ENCODE measurements around the gene PHACTR1. TPM values are rescaled to one million over a fixed set of nuclear protein-coding genes. Genes with fewer than 3 reads are reported as not detected.
A peak's percentile ranks its signal among the peaks of the same experiment; 100 is the strongest.
"Not testable (repeated sequence)": the region's sequence is repeated elsewhere in the genome, so short reads cannot be mapped to it uniquely, and the experiment has no call there.

PHACTR1 gene
- polyA plus RNA-seq, 1 donor = 5.8 TPM

DNA sequence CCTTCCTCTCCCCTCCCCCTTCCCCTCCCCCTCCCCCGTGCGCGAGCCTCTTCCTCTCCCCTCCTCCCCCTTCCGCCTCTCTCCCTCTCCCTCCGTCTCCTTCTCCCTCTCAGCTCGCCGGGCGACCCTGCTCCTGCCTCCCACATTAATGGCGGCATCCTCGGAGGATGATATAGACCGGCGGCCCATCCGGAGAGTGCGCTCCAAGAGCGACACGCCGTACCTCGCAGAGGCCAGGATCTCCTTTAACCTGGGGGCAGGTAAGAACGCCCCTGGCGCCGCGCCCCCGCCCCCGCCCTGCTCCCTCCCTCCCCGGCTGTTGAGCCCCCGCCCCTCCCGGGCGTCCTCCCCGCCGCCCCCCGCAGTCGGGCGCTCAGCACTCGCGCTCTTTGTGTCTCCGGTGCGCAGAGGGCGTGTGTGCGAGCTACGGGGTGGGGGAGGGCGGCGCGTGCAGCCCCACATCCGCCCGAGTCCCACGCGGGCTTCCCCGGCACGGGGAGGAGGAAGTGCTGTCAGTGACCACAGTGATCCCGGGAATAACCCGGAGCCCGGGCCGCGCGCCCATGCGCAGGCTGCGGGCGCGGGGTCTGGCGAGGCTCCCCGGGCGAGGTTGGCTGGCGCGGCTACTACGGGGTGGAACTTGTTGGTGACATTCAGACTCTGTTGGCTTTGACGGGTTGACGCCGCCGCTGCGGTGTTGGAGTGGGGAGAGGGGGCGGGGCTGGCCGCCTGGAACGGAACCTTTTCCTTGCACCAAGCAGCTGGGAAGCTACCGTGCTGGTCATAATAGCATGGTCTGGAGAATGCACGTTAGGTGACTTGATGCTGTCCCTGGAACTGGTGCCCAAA lies 33.2 kb downstream of the PHACTR1 start:
- no peak for DNase-seq

GRCh38 chr6:12750416-12750815 lies 33.8 kb downstream of the PHACTR1 start:
- DNase-seq = no peak

DNA sequence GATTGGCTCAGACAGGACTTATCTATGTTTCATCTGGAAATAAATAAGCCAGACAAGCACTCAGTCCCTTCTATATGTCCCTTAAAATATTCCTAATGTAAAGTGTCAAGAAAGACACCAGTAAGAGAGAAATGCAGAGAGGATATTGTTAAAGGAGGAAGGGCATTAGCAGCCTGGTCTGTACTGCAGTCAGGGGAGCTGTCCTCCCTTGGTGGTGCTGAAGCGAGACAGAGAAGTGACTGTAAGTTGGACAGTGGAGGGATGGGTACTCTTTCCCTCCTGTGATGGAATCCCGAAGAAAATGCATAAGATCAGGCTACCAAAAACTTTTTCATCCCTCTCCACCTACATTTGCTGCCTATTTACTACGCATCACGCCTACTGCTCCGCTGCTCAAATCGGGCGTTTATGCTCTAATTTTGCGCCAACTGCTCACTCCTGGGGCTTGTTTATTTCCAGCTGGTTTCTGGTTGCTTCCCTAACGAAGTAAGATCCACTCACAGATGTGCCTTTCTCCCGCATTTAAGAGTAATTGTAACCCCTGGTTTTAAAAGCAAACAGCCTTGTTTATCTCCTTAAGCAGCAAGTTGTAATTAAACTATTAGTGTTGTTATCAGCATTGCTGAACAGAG lies 35.2 kb downstream of the PHACTR1 start:
- DNase-seq = peak; percentile 63

DNA sequence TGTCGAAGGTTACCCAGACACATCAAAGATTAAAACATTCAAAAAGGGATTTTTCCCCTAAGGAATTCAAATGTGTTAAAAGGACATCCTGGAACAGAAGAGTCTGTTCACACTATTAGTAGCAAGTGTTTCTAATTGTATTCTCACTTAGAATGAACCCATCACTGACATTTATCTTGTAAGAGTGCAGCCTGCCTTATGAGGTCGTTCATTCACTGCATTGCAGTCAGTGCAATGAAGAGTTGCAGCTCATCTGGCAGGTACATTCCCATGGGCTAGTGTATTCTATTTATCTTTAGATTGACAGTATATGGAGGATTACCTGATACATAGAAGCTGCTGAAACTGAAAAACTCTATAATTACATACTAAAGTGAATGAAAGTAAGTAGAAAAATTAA lies 36.5 kb downstream of the PHACTR1 start:
- no peak for DNase-seq

- no peak for DNase-seq
Observed at GRCh38 chr6:12760226-12760625, 43.7 kb downstream of the PHACTR1 start.

DNA sequence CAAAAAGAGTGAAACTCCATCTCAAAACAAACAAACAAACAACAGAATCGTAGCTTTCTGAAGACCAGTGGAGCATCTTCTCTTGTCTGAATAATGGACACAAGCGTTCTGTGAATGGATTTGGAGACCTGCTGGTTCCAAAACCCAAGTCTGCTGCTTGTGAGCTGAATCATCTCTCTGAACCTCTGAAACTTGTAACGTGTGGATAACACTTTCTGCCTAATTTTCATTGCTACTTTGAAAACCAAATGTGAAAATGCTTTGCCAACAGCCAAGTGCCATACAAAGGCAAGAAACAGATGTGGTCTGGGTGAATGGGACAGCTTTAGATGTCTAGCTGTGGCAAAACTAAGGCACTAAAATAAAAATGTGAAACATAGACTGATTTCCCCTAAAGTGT lies 44.3 kb downstream of the PHACTR1 start:
- DNase-seq = no peak

DNA sequence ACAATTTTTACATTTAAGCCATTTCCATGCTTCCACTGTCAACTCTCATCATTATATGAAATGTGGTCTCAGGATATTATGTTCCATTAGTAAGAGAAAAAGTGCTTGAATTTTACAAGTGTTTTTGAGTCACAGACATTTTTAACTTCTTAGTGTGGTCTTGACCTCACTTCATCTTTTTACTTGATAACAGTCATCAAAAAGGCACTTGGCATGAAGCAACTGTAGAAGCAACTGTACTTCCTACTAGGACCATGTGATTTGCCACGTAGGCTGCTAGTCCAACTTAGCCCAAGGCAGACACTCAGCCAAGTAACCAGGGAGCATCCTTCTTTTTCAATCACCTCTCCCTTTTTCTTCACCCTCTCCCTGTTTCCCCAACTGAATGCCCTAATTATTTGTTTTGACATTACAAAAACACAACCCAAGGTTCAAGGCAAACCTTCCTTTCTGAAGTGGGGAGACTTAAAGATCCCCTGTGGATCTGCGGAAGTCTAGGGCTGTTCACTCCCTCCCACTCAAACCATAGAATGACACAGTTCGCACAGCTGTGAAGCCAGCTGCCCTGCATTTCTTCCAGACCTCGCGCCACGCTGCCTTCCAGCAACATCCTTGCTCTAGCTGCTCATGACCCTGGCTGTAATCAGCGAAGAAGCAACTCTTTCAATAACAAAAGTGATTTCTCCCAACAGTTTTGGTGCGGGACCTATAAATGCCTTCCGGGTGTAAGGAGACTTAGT lies 45.0 kb downstream of the PHACTR1 start:
- no peak for DNase-seq

DNA sequence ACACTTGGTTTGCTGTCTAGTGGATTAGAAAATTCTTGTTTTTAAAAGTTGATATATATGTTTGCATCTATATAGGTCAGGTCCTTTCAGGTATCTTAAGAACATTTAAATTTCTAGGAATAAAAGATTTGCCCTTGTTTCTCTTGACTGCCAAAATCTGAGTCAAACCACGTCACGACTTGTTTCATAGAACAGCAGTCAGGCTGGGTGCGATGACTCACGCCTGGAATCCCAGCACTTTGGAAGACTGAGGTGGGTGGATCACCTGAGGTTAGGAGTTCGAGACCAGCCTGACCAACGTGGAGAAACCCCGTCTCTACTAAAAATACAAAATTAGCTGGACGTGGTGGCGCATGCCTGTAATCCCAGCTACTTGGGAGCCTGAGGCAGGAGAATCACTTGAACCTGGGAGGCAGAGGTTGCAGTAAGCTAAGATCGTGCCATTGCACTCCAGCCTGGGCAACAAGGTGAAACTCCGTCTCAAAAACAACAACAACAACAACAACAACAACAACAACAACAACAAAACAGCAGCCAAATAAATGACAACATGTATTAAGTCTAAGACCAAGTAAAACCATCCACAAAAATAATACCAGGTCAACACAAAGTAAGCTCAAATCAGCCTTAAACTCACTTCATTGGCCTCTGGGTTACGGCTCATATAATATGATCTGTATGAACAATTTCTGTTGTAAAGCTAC lies 46.3 kb downstream of the PHACTR1 start:
- DNase-seq = not testable (repeated sequence)

DNA sequence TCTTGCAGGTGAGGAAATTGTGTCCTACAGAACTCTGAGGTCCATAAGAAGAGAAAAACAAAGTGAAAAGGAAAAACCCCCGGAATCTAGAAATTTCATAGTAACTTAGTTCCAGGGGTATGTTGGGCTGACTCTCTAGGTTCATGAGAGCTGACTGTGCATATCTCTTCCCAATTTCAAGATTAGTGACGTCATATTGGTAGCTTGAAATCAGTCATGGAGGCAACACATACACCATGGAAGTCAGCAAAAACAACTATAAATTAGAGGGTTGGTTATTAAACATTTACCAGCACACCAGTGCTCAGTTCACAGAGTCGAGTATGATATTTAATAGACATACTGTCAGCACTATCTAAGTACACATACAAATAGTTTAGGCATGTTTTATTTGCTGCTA lies 49.8 kb downstream of the PHACTR1 start:
- DNase-seq = no peak

DNA sequence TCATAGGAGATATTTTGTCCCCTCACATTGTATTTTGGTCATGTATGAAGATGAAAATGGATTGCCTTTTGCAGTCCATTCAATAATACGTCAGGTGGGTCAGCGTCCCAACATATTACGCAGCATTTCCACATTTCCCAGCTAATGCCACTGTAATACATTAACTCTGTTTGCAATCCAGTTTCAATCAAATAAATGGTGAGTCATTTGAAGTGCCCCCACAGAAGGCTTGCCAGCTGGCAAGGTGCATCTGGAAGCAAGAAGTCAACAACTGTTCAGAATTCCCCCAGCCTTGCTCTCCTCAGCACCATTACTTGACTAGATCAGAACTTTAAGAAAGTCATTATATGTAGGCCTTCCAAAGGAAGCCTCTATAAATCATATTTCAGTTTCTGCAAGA lies 50.4 kb downstream of the PHACTR1 start:
- no peak for DNase-seq

DNA sequence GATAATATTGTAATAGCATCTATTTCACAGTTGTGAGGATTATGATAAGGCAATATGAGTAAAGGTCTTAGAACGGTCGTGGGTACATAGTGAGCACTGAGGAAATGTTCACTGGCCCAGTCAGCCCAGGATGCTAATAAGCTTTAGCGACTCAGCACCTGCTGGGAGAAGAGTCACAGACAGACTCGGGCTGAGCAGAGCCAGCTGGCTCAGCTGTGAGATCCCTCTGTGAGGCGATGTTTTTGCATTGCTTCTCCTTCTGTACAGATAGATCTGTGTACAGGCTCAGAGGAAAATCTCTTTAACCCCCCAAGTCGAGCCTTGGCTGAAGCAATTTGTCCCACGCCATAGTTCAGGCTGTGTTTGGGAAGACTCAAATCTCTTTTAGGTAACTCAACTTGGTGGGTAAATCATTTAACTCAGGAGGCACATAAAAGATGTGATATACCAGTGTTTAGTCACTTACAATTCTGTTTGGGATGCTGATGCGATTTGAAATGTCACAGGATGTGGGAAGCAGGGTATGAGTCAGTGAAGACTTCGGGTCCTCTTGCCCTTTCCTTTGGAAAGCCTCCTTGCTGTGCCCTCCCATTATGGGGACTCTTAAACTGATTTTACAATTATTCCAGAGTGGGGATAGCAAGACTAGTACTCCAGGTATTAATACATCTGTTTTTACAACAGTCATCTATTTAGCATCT lies 53.1 kb downstream of the PHACTR1 start:
- no peak for DNase-seq

GRCh38 chr6:12772416-12772815 lies 55.8 kb downstream of the PHACTR1 start:
- DNase-seq = no peak

DNA sequence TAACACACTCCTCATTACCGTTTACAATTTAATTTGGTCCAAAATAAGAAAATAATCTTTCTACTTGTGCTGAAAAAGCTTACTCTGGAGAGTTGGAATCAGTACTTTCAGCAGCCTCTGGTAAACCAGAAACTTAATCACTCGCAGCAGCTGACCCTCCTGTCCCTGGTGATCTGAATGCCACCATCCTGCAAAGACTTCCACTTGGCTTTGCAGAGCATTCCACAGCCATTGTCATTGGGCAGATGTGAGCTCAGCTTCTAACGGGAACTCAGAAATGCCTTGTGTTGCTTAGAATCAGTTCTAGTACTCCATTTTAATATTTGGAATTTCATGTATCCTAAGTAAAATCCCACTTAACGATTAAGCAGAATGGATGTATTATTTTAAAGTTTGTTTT lies 59.7 kb downstream of the PHACTR1 start:
- no peak for DNase-seq

DNA sequence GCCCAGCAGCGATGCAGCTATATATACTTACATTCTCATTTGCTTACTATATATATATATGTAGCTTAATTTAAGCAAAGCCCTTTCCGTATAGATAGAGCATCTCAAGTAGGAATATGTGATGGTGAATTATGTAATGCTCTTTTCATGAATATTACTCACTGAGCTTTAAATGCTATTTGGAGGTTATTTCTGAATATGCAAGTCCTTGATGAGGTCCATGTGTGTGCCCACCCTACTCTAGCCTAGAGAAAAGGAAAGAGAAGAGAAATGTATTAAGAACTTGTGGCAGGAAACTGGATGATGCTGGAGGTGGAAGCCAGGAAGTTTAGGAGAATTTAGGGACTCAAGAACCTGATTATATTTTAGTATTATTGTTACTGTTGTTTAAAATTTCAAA lies 63.2 kb downstream of the PHACTR1 start:
- no peak for DNase-seq

DNA sequence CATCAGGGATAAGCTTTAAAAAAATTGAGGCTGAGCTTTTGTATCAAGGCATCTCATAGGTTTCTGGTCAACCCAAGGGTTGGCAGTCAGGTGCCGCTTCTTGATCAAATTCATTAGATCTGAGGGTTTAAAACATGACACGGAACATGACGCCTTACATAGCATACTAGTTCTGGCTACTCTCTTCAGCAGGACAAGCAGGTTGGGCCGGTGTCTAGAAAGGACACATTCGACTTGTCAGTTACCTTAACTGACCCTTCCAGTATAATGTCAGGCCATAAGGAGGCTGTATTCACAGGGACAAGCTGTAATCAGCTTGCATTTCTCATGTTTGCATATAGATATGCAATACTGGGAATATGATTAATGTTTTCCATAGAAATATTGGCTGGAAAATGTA lies 65.6 kb downstream of the PHACTR1 start:
- DNase-seq = no peak

DNA sequence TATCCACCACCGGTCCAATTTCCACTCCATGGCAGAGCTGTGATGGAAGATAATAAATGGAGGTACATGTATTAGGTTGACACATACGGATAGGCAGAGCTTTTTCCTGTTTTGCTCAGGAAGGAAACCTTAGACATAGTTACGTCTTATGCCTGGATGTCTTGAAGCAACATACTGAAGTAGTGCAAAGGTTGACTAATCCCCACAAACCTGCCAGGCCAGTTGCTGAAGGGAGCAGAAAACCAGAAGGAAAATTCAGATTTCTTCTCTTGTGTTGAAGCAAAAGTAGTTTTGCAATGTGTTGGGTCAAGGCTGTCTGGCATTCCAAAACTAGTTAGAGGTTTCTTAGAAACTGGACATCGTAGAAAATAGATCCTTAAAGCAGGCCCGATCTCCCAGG lies 68.7 kb downstream of the PHACTR1 start:
- DNase-seq = no peak

GRCh38 chr6:12785921-12786320 lies 69.4 kb downstream of the PHACTR1 start:
- DNase-seq = no peak

GRCh38 chr6:12791371-12791770 lies 74.8 kb downstream of the PHACTR1 start:
- no peak for DNase-seq

DNA sequence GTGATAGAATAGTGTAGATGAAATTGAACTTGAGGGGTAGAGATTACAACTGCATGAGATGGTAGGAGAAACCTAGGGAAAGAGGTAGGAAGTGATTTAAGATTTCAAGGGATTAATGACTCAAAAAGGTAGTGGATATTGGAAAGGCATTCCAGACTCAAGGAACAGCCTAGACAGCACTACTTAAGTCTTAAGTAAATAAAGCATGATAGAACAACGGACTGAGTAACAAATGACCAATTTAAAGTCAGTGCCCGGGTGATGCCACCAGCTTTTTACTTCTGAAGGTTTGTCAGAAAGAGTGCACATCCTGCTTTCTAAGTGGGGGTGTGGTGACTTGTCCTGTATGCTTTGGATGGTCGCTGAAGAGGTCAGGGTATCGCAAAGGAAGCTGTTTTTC lies 81.8 kb downstream of the PHACTR1 start:
- DNase-seq = no peak

GRCh38 chr6:12800120-12800519 lies 83.6 kb downstream of the PHACTR1 start:
- DNase-seq = no peak

DNA sequence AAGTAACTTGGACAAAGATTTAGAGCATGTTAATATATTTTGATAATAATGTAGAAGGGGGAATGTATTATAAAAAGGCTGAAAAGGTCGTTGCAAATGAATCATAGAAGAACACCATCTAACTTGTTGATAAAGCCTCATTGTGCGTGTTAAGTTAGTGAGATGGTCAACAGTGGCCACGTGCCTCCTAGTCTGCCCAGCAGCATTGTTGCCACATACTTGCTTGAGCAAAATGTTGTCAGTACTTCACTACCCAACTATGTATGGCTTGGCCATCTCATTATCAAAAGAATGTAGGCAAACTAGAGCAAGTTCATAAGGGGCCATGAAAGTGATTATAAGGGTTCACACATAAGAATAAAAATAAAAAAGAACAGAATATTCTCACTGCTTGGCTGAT lies 84.6 kb downstream of the PHACTR1 start:
- no peak for DNase-seq

- no peak for DNase-seq
Observed at GRCh38 chr6:12802440-12802839, 85.9 kb downstream of the PHACTR1 start.
